Neuronal stem cell (in vitro differentiated cells): ENCODE measurements around the gene CNIH3.

Experiments used
- DNase-seq: peaks from one replicate; pipeline ENCODE4 v3.0.0-alpha.2; 2013; ENCODE audit warnings: low spot score
- H2AFZ ChIP-seq: one replicate; pipeline ENCODE4 v1.6.1; 2013; ENCODE audit warnings: mild to moderate bottlenecking, low read length, inconsistent platforms
- H2AK5ac ChIP-seq: 2 replicates; pipeline ENCODE4 v1.6.1; 2013; ENCODE audit warnings: low read depth, mild to moderate bottlenecking, inconsistent platforms, low read length, moderate library complexity, mixed read lengths
- H2BK120ac ChIP-seq: 2 replicates; pipeline ENCODE4 v1.6.1; 2013; ENCODE audit warnings: low read depth, mild to moderate bottlenecking, inconsistent platforms, low read length, moderate library complexity, mixed read lengths
- H2BK12ac ChIP-seq: one replicate; pipeline ENCODE4 v1.6.1; 2013; ENCODE audit warnings: low read length, inconsistent platforms
- H2BK15ac ChIP-seq: 2 replicates; pipeline ENCODE4 v1.6.1; 2013; ENCODE audit warnings: mild to moderate bottlenecking, low read length, inconsistent platforms, mixed read lengths
- H2BK5ac ChIP-seq: one replicate; pipeline ENCODE4 v1.6.1; 2013; ENCODE audit warnings: inconsistent platforms, mild to moderate bottlenecking, low read length, moderate library complexity
- H3K14ac ChIP-seq: one replicate; pipeline ENCODE4 v1.6.1; 2013; ENCODE audit warnings: low read length, inconsistent platforms
- H3K18ac ChIP-seq: 2 replicates; pipeline ENCODE4 v1.6.1; 2013; ENCODE audit warnings: low read length, inconsistent platforms
- H3K23ac ChIP-seq: 2 replicates; pipeline ENCODE4 v1.6.1; 2013; ENCODE audit warnings: low read depth, mild to moderate bottlenecking, mixed read lengths, low read length, inconsistent platforms; ENCODE audit not compliant: poor library complexity
- H3K27ac ChIP-seq: replicated peaks from 3 replicates; pipeline ENCODE4 v1.5.1; 2013; ENCODE audit warnings: low read length, inconsistent platforms
- H3K27me3 ChIP-seq, 3 experiments: 2 replicates each; pipeline ENCODE4 v1.6.1; 2013; ENCODE audit warnings: low read length in 3 of 3, mild to moderate bottlenecking in 2 of 3, inconsistent platforms in 1 of 3, low read depth in 1 of 3, mixed read lengths in 1 of 3, moderate library complexity in 1 of 3; ENCODE audit not compliant: control insufficient read depth in 3 of 3, insufficient read depth in 3 of 3
- H3K36me3 ChIP-seq, 2 donors: replicated peaks in 1 of 2; 2 replicates each; pipeline ENCODE4 v1.6.1; 2013; ENCODE audit warnings: low read length in 2 of 2; ENCODE audit not compliant: control insufficient read depth in 2 of 2, insufficient read depth in 2 of 2
- H3K4ac ChIP-seq: 2 replicates; pipeline ENCODE4 v1.6.1; 2013; ENCODE audit warnings: inconsistent platforms, mild to moderate bottlenecking, low read length, moderate library complexity
- H3K4me1 ChIP-seq, 2 donors: 1 replicate in 1 of 2; 2 replicates in 1 of 2; pipeline ENCODE4 v1.6.1; 2013; ENCODE audit warnings: low read length in 2 of 2, low read depth in 1 of 2; ENCODE audit not compliant: control insufficient read depth in 2 of 2, insufficient read depth in 1 of 2
- H3K4me2 ChIP-seq: one replicate; pipeline ENCODE4 v1.6.1; 2013; ENCODE audit warnings: mild to moderate bottlenecking, low read length, inconsistent platforms; ENCODE audit not compliant: insufficient read depth, poor library complexity, severe bottlenecking
- H3K4me3 ChIP-seq, 2 donors: 2 replicates each; pipeline ENCODE4 v1.5.1; 2013; ENCODE audit warnings: low read length in 2 of 2, mild to moderate bottlenecking in 2 of 2, inconsistent platforms in 1 of 2, moderate library complexity in 1 of 2
- H3K79me1 ChIP-seq: one replicate; pipeline ENCODE4 v1.6.1; 2013; ENCODE audit warnings: low read depth, mild to moderate bottlenecking, inconsistent platforms, low read length, moderate library complexity
- H3K9ac ChIP-seq: one replicate; pipeline ENCODE4 v1.6.1; 2013; ENCODE audit warnings: mild to moderate bottlenecking, low read depth, low read length, inconsistent platforms; ENCODE audit not compliant: poor library complexity
- H3K9me3 ChIP-seq, 2 donors: replicated peaks in 1 of 2; 2 replicates each; pipeline versions ENCODE3 to v1.6.1; 2013; ENCODE audit warnings: low read length in 2 of 2, mild to moderate bottlenecking in 2 of 2, inconsistent platforms in 1 of 2, low read depth in 1 of 2, mixed read lengths in 1 of 2, moderate library complexity in 1 of 2; ENCODE audit not compliant: control insufficient read depth in 2 of 2, insufficient read depth in 1 of 2
- H4K8ac ChIP-seq: one replicate; pipeline ENCODE4 v1.6.1; 2013; ENCODE audit warnings: low read depth, mild to moderate bottlenecking, inconsistent platforms, low read length, moderate library complexity
- H4K91ac ChIP-seq: one replicate; pipeline ENCODE4 v1.6.1; 2013; ENCODE audit warnings: low read length, low read depth, mild to moderate bottlenecking, inconsistent platforms; ENCODE audit not compliant: poor library complexity
- WGBS, 2 donors: extraction: QIAGEN DNeasy Blood & Tissue Kit; methylation state at CpG; one replicate each; pipeline ENCODE4 v1.1.7; 2013; ENCODE audit warnings: missing lambda C conversion rate in 2 of 2, mixed read lengths in 1 of 2; ENCODE audit not compliant: insufficient read length in 2 of 2, insufficient replicate concordance in 1 of 2; ENCODE audit errors: extremely low coverage in 2 of 2; 5-methylcytosine and 5-hydroxymethylcytosine counted together

The CNIH3 gene

DNA sequence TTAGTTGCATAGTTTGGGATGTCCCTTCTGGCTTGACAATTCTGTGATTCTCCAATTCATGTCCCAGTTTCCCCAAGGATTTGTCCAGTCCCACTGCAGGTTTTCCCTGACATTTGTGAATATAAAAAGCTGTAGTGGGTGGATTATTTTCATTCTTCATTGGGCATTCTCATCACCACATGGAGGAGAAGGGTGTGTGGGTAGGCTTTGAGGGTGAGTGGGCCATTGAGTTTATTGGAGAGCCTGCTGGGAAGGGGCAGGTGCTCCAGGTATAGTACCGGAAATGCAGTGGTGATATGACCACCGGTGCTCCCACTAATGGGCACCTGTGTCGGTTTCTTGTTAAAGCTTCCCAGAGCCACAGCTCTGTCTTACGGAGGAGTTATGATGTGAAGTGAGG lies 74.5 kb downstream of the CNIH3 start:
- no peak overlapping the region for H3K4me2 ChIP-seq
- H3K27ac ChIP-seq: no peak overlapping the region
- DNase-seq: no peak
- H2BK120ac ChIP-seq: no peak overlapping the region
- no peak overlapping the region for H2AFZ ChIP-seq
- no peak overlapping the region for H3K4me3 ChIP-seq
- H3K9ac ChIP-seq: no peak overlapping the region
- H3K79me1 ChIP-seq: no peaks in the 10 kb centered on the region
- H2BK12ac ChIP-seq: no peak overlapping the region
- no peak overlapping the region for H2AK5ac ChIP-seq
- no peak overlapping the region for H4K91ac ChIP-seq
- H4K8ac ChIP-seq: no peak overlapping the region
- no peak overlapping the region for H2BK15ac ChIP-seq
- H3K9me3 ChIP-seq: no peaks in the 10 kb centered on the region
- H3K4me1 ChIP-seq: no peaks in the 10 kb centered on the region
- no peak overlapping the region for H3K4ac ChIP-seq
- no peak overlapping the region for H3K14ac ChIP-seq
- no peak overlapping the region for H3K23ac ChIP-seq
- no peak overlapping the region for H2BK5ac ChIP-seq
- H3K27me3 ChIP-seq: no peaks in the 10 kb centered on the region
- no peak overlapping the region for H3K18ac ChIP-seq
- no peaks in the 10 kb centered on the region for H3K36me3 ChIP-seq
- no CpG with 5 or more reads among the region's 4 CpGs for WGBS, 2 donors

- H3K18ac ChIP-seq: peak overlapping the region; percentile 52
- H4K91ac ChIP-seq: no peak overlapping the region
- H2BK5ac ChIP-seq: no peak overlapping the region
- H2BK120ac ChIP-seq: no peak overlapping the region
- H3K9ac ChIP-seq: no peak overlapping the region
- H3K9me3 ChIP-seq: no peaks in the 10 kb centered on the region
- no peak overlapping the region for H3K4me2 ChIP-seq
- H3K4me1 ChIP-seq: no peaks in the 10 kb centered on the region
- H3K27ac ChIP-seq: no peak overlapping the region
- H3K14ac ChIP-seq: no peak overlapping the region
- no peak overlapping the region for H2AFZ ChIP-seq
- H3K79me1 ChIP-seq: no peaks in the 10 kb centered on the region
- no CpG with 5 or more reads among the region's 4 CpGs for WGBS, 2 donors
- no peak overlapping the region for H2BK12ac ChIP-seq
- H3K36me3 ChIP-seq: no peaks in the 10 kb centered on the region
- no peak overlapping the region for H3K4ac ChIP-seq
- DNase-seq: no peak
- H3K23ac ChIP-seq: no peak overlapping the region
- no peak overlapping the region for H3K4me3 ChIP-seq
- no peaks in the 10 kb centered on the region for H3K27me3 ChIP-seq
- H2BK15ac ChIP-seq: no peak overlapping the region
- H4K8ac ChIP-seq: no peak overlapping the region
- H2AK5ac ChIP-seq: no peak overlapping the region
Observed at GRCh38 chr1:224691148-224691925, 75.2 kb downstream of the CNIH3 start.

- Histone ChIP-seq H3K14ac (no peak overlapping the region), H3K36me3 (no peaks in the 10 kb centered on the region), H2BK120ac (no peak overlapping the region), H4K91ac (no peak overlapping the region), H2BK5ac (no peak overlapping the region), H3K4me3 (no peak overlapping the region), H3K27me3 (no peaks in the 10 kb centered on the region), H2AK5ac (no peak overlapping the region), H3K4ac (no peak overlapping the region), H3K4me2 (no peak overlapping the region), H3K79me1 (no peaks in the 10 kb centered on the region), H2BK15ac (no peak overlapping the region), H2AFZ (no peak overlapping the region), H3K23ac (no peak overlapping the region), H4K8ac (no peak overlapping the region), H3K18ac (no peak overlapping the region), H3K4me1 (peaks cover 0 to 5% of the 10 kb centered on the region in 2 donors), H3K9me3 (no peaks in the 10 kb centered on the region), H2BK12ac (no peak overlapping the region), H3K27ac (no peak overlapping the region), H3K9ac (no peak overlapping the region)
- WGBS, 2 donors: no CpG with 5 or more reads among the region's 3 CpGs
- DNase-seq: no peak
Observed at GRCh38 chr1:224694969-224695368, 78.9 kb downstream of the CNIH3 start.

- Histone ChIP-seq H2AFZ (no peak overlapping the region), H3K79me1 (no peaks in the 10 kb centered on the region), H3K14ac (no peak overlapping the region), H4K8ac (no peak overlapping the region), H3K27me3 (no peaks in the 10 kb centered on the region), H3K9ac (no peak overlapping the region), H3K9me3 (no peaks in the 10 kb centered on the region), H3K18ac (no peak overlapping the region), H3K36me3 (no peaks in the 10 kb centered on the region), H4K91ac (no peak overlapping the region), H3K4me1 (peaks cover 0 to 5% of the 10 kb centered on the region in 2 donors), H2BK120ac (no peak overlapping the region), H3K27ac (no peak overlapping the region), H3K23ac (no peak overlapping the region), H3K4me2 (no peak overlapping the region), H2BK12ac (no peak overlapping the region), H2AK5ac (no peak overlapping the region), H3K4ac (no peak overlapping the region), H2BK15ac (no peak overlapping the region), H2BK5ac (no peak overlapping the region), H3K4me3 (no peak overlapping the region)
- no peak for DNase-seq
- no CpG with 5 or more reads among the region's 2 CpGs for WGBS, 2 donors
Observed at GRCh38 chr1:224696021-224696420, 79.9 kb downstream of the CNIH3 start.
